ENCODE data around the gene TRPV4. TPM values are rescaled to one million over a fixed set of nuclear protein-coding genes. Genes with fewer than 3 reads are reported as not detected.

The TRPV4 gene
- total and polyA plus RNA-seq, 9 of the 15 experiments (the other 6 are each of a cell fraction or from before 2014, with no cell fraction given) = 0.13 TPM; not detected in 8

- TF ChIP-seq E2F5 (CRISPR knock-in tag; IDR thresholded peaks at IDR 0.05) = 0 out of 2 replicates have a peak, but pooled peaks have one; percentile 40
- no peak for TF ChIP-seq NFIX (CRISPR knock-in tag; IDR thresholded peaks at IDR 0.05; ENCODE audit: low read depth)
- no peak for TF ChIP-seq ASH1L (IDR thresholded peaks at IDR 0.05; ENCODE audit: borderline replicate concordance, low read depth, partially characterized antibody)
- TF ChIP-seq ZFX (CRISPR knock-in tag; IDR thresholded peaks at IDR 0.05) = peak; percentile 48; the same call in 1 of the 2 replicates
- peak; percentile 97 for TF ChIP-seq CXXC5 (CRISPR knock-in tag; IDR thresholded peaks at IDR 0.05)
- TF ChIP-seq REST (IDR thresholded peaks at IDR 0.05; ENCODE audit: borderline replicate concordance) = peak; percentile 49
- no peak for TF ChIP-seq REST (CRISPR knock-in tag; IDR thresholded peaks at IDR 0.05; ENCODE audit: low read depth)
- TF ChIP-seq HCFC1 (IDR thresholded peaks at IDR 0.05; ENCODE audit: low read depth, low read length) = peak; percentile 72
- TF ChIP-seq WHSC1 (IDR thresholded peaks at IDR 0.05; ENCODE audit: low read length) = no peak
- no peak for TF ChIP-seq GTF3C2 (IDR thresholded peaks at IDR 0.05; ENCODE audit: borderline replicate concordance, extremely low read depth, insufficient read length)
- peak; percentile 37; the same call in 1 of the 2 replicates for TF ChIP-seq ZNF395 (CRISPR knock-in tag; IDR thresholded peaks at IDR 0.05)
- peak; percentile 78; the same call in 1 of the 2 replicates for TF ChIP-seq CTBP1 (IDR thresholded peaks at IDR 0.05; ENCODE audit: borderline replicate concordance)
- peak; percentile 59 for TF ChIP-seq HNRNPLL (IDR thresholded peaks at IDR 0.05; ENCODE audit: low read depth, low read length, poor library complexity, severe bottlenecking)
Observed at GRCh38 chr12:109880043-109880931, 47.1 kb upstream of the TRPV4 start, which contains the start of gene GLTP (continued).
